Endothelial cell of umbilical vein (primary cell): ENCODE measurements around the gene BCAR1.

Experiments
- CTCF ChIP-seq, 2 donors: IDR thresholded peaks; 1 replicate in 1 of 2; 2 replicates in 1 of 2; pipeline ENCODE4 v1.5.1; 2011; ENCODE audit warnings: low read length in 2 of 2, mild to moderate bottlenecking in 2 of 2, moderate library complexity in 2 of 2, control low read depth in 1 of 2, inconsistent platforms in 1 of 2, low read depth in 1 of 2; ENCODE audit not compliant: insufficient read depth in 1 of 2; ENCODE audit errors: extremely low read depth in 1 of 2
- EZH2 ChIP-seq: IDR thresholded peaks from 2 replicates; pipeline ENCODE4 v1.6.1; 2012; ENCODE audit warnings: borderline replicate concordance, low read depth, mild to moderate bottlenecking, moderate library complexity, low read length, inconsistent platforms; ENCODE audit not compliant: severe bottlenecking
- FOS ChIP-seq: IDR thresholded peaks from 2 replicates; pipeline ENCODE4 v1.6.1; 2011; ENCODE audit warnings: mild to moderate bottlenecking, low read length, moderate library complexity, borderline replicate concordance; ENCODE audit not compliant: insufficient read depth
- GATA2 ChIP-seq: IDR thresholded peaks from 2 replicates; pipeline ENCODE4 v1.7.0; 2011; ENCODE audit warnings: low read depth, mild to moderate bottlenecking, moderate library complexity, mixed read lengths, low read length; ENCODE audit not compliant: insufficient read length, insufficient read depth
- MAX ChIP-seq: IDR thresholded peaks from 2 replicates; pipeline ENCODE4 v1.6.1; 2011; ENCODE audit not compliant: insufficient read depth, insufficient read length
- MYC ChIP-seq: IDR thresholded peaks from one replicate; pipeline ENCODE4 v1.6.1; 2011; ENCODE audit warnings: mild to moderate bottlenecking, low read depth, low read length
- POLR2A ChIP-seq: IDR thresholded peaks from 2 replicates; pipeline ENCODE4 v1.6.1; 2012; ENCODE audit warnings: low read depth, mild to moderate bottlenecking, control low read depth, low read length
- POLR2AphosphoS5 ChIP-seq: IDR thresholded peaks from 2 replicates; pipeline ENCODE4 v1.6.1; 2012; ENCODE audit warnings: low read depth, mild to moderate bottlenecking, control low read depth, low read length, moderate library complexity; ENCODE audit not compliant: insufficient read depth

- TF ChIP-seq CTCF (IDR thresholded peaks at IDR 0.05; ENCODE audit: extremely low read depth in 1 of 2, insufficient read depth in 1 of 2, low read depth in 1 of 2, low read length in 2 of 2) = no peak
- TF ChIP-seq EZH2 = no peak
- TF ChIP-seq POLR2AphosphoS5 = peak; percentile 17
- TF ChIP-seq POLR2A = no peak
- no peak for TF ChIP-seq GATA2
- TF ChIP-seq FOS = no peak
- no peak for TF ChIP-seq MAX
- TF ChIP-seq MYC = no peak
These were observed 6.7 kb upstream of the BCAR1 start for GRCh38 chr16:75257886-75258806.
